T-cell (primary cell): ENCODE measurements around the gene SH3PXD2B. TPM values are rescaled to one million over a fixed set of nuclear protein-coding genes. Genes with fewer than 3 reads are reported as not detected.
"Not testable (repeated sequence)": the region's sequence is repeated elsewhere in the genome, so short reads cannot be mapped to it uniquely, and the experiment has no call there.

Experiments used
- ATAC-seq, 4 experiments: fragments of 200-7000 bp in 3 of 4; fragments of 150-1000 bp in 1 of 4; cut with Tn5 transposase; replicated peaks in 1 of 4; 1 replicate in 3 of 4; 2 replicates in 1 of 4; pipeline ENCODE4 v1.10.0; 2021; ENCODE audit warnings: moderate library complexity in 3 of 4, mild to moderate bottlenecking in 2 of 4, moderate number of reproducible peaks in 1 of 4
- CTCF ChIA-PET, 2 donors: fragments of 300-600 bp; sonication (Branson Sonifier 250); formaldehyde crosslinking; loops; one replicate each; lab custom pipeline; 2022; ENCODE audit warnings: antibody characterized with exemption in 2 of 2; lab: Charles Lee
- POLR2A ChIA-PET, 2 donors: fragments of 300-600 bp; sonication (Branson Sonifier 250); formaldehyde crosslinking; loops; one replicate each; lab custom pipeline; 2022; ENCODE audit warnings: antibody characterized with exemption in 2 of 2; lab: Charles Lee
- DNase-seq, 35 experiments: peaks; one replicate each; pipeline versions ENCODE4 v3.0.0 to v3.0.0-alpha.2; 2013 to 2023
- H3K27ac ChIP-seq: one replicate; pipeline ENCODE4 v1.5.1; 2013; ENCODE audit warnings: low read length
- H3K27me3 ChIP-seq, 2 experiments: replicated peaks in 1 of 2; 1 replicate in 1 of 2; 2 replicates in 1 of 2; pipeline versions ENCODE4 v1.6.1 to v1.7.0; 2013; ENCODE audit warnings: low read length in 1 of 2, mixed read lengths in 1 of 2; ENCODE audit not compliant: control insufficient read depth in 2 of 2, insufficient read depth in 2 of 2; ENCODE audit errors: extremely low read depth in 1 of 2
- H3K36me3 ChIP-seq, 2 donors: 1 replicate in 1 of 2; 2 replicates in 1 of 2; pipeline versions ENCODE4 v1.6.1 to v1.7.0; 2013; ENCODE audit warnings: low read length in 1 of 2; ENCODE audit not compliant: control insufficient read depth in 2 of 2, insufficient read depth in 1 of 2; ENCODE audit errors: extremely low read depth in 1 of 2
- H3K4me1 ChIP-seq, 2 experiments: 1 replicate in 1 of 2; 2 replicates in 1 of 2; pipeline versions ENCODE4 v1.6.1 to v1.7.0; 2013; ENCODE audit warnings: low read length in 2 of 2, mixed read lengths in 1 of 2; ENCODE audit not compliant: insufficient read depth in 2 of 2, control insufficient read depth in 1 of 2; ENCODE audit errors: extremely low read depth in 1 of 2
- H3K4me3 ChIP-seq, 2 donors: 1 replicate in 1 of 2; 2 replicates in 1 of 2; pipeline versions ENCODE4 v1.5.1 to v1.7.0; 2013; ENCODE audit warnings: mild to moderate bottlenecking in 2 of 2, low read length in 1 of 2, moderate library complexity in 1 of 2; ENCODE audit not compliant: control insufficient read depth in 1 of 2; ENCODE audit errors: extremely low read depth in 1 of 2
- H3K9me3 ChIP-seq: 2 replicates; pipeline ENCODE4 v1.7.0; 2013
- H3K27ac Mint-ChIP-seq, 2 donors: one replicate each; pipeline ENCODE4 v1.8.0; 2020 to 2021; ENCODE audit warnings: mild to moderate bottlenecking in 2 of 2, mixed read lengths in 2 of 2
- H3K27me3 Mint-ChIP-seq, 2 donors: one replicate each; pipeline ENCODE4 v1.8.0; 2021 to 2022; ENCODE audit warnings: mixed read lengths in 2 of 2
- H3K36me3 Mint-ChIP-seq: one replicate; pipeline ENCODE4 v1.8.0; 2021; ENCODE audit warnings: mixed read lengths
- H3K4me1 Mint-ChIP-seq, 3 donors: one replicate each; pipeline ENCODE4 v1.8.0; 2020 to 2022; ENCODE audit warnings: mixed read lengths in 3 of 3, mild to moderate bottlenecking in 1 of 3
- H3K4me3 Mint-ChIP-seq, 3 donors: one replicate each; pipeline ENCODE4 v1.8.0; 2020 to 2022; ENCODE audit warnings: mild to moderate bottlenecking in 3 of 3, mixed read lengths in 3 of 3, moderate library complexity in 3 of 3
- H3K9me3 Mint-ChIP-seq, 3 donors: one replicate each; pipeline ENCODE4 v1.8.0; 2020 to 2022; ENCODE audit warnings: mixed read lengths in 3 of 3
- WGBS: methylation state at CpG from one replicate; pipeline ENCODE4 v1.1.5; 2013; ENCODE audit warnings: missing lambda C conversion rate; ENCODE audit not compliant: insufficient coverage; 5-methylcytosine and 5-hydroxymethylcytosine counted together
- total RNA-seq, 35 experiments: library from RNA in 6 of 35; stranded (reverse) in 6 of 35; fragments of 120-200 nt in 1 of 35; gene quantifications; one replicate each; pipeline versions ENCODE4 v1.2.1 to v1.2.4 and lab custom pipeline; 2013 to 2026

Gene SH3PXD2B
- total RNA-seq, 5 donors from 2014 or later (not counting 1 experiment from before 2014, with no cell fraction given): 0.15 to 0.69 (median 0.38) TPM

- Mint-ChIP-seq H3K27ac (no peak overlapping the region), H3K27me3 (no peaks in the 10 kb centered on the region), H3K4me1 (no peaks in the 10 kb centered on the region), H3K4me3 (no peak overlapping the region), H3K9me3 (no peaks in the 10 kb centered on the region), H3K36me3 (no peaks in the 10 kb centered on the region)
- Histone ChIP-seq H3K27me3 (peaks cover 0 to 4% of the 10 kb centered on the region in 2 experiments), H3K4me1 (no peaks in the 10 kb centered on the region), H3K9me3 (no peaks in the 10 kb centered on the region), H3K36me3 (no peaks in the 10 kb centered on the region), H3K4me3 (no peak overlapping the region), H3K27ac (no peak overlapping the region)
- DNase-seq (peak in 31 of 35 experiments; percentile 15 to 75 (median 40)), ATAC-seq (peak; percentile 67 to 89 (median 78))
- 56% methylated on average over 11 of the region's 21 CpGs for WGBS
- CTCF ChIA-PET: interaction anchor here (0.6 to 1.0 kb wide), 2 partner anchors 218 to 1048 kb away, joined by 3 read pairs; no protein-coding TSS in a partner anchor
- POLR2A ChIA-PET: no interaction called here
Measured at GRCh38 chr5:172479034-172479783, 24.9 kb upstream of the SH3PXD2B start.

GRCh38 chr5:172478695-172479033 is 24.3 kb upstream of the SH3PXD2B start:
- H3K4me3 Mint-ChIP-seq, H3K27ac ChIP-seq, DNase-seq, POLR2A ChIA-PET, H3K27me3 ChIP-seq, H3K4me1 Mint-ChIP-seq, H3K36me3 Mint-ChIP-seq, H3K4me3 ChIP-seq, H3K4me1 ChIP-seq, H3K9me3 Mint-ChIP-seq, ATAC-seq, H3K27me3 Mint-ChIP-seq, H3K9me3 ChIP-seq, H3K27ac Mint-ChIP-seq, H3K36me3 ChIP-seq: not testable (repeated sequence)
- WGBS: no CpG with 5 or more reads among the region's 3 CpGs
- CTCF ChIA-PET: interaction anchor here in 1 of 2 donors (1.0 kb wide), 1 partner anchor 218 kb away, joined by 3 read pairs; no protein-coding TSS in a partner anchor

- peaks cover 0 to 3% of the 10 kb centered on the region in 2 experiments for H3K27me3 ChIP-seq
- H3K4me3 ChIP-seq: no peak overlapping the region
- no peaks in the 10 kb centered on the region for H3K9me3 Mint-ChIP-seq
- DNase-seq (no peak), ATAC-seq (no peak)
- WGBS: 83% methylated on average over 1 of the region's 3 CpGs
- POLR2A ChIA-PET: no interaction called here
- no peak overlapping the region for H3K4me3 Mint-ChIP-seq
- H3K27me3 Mint-ChIP-seq: peaks cover 0 to 4% of the 10 kb centered on the region in 2 donors
- H3K4me1 Mint-ChIP-seq: no peaks in the 10 kb centered on the region
- H3K36me3 ChIP-seq: no peaks in the 10 kb centered on the region
- CTCF ChIA-PET: no interaction called here
- H3K27ac Mint-ChIP-seq: no peak overlapping the region
- H3K27ac ChIP-seq: no peak overlapping the region
- no peaks in the 10 kb centered on the region for H3K36me3 Mint-ChIP-seq
- H3K9me3 ChIP-seq: no peaks in the 10 kb centered on the region
- no peaks in the 10 kb centered on the region for H3K4me1 ChIP-seq
Measured at GRCh38 chr5:172478256-172478655, 23.9 kb upstream of the SH3PXD2B start.

DNA sequence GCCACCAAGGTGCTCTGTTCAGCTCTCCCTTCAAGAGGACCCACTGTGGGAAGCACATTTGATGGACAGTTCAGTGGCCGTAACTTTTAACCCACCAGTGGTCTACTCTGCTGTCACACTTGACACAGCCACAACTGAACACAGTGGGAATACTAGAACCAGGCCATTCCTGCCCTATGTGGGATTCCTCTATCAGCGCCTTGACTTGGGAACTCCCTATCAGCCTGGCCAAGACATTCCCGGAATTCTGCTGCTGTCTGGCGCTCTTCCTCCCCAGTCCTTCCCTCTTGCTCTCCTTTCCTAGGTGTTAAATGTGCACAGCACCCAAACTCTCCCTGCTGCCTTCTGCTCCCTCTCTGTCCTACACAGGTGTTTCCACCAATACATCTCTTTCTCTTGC is 23.1 kb upstream of the SH3PXD2B start:
- ChIA-PET POLR2A (no interaction called here), CTCF (no interaction called here)
- no peaks in the 10 kb centered on the region for H3K36me3 ChIP-seq
- no peak overlapping the region for H3K27ac ChIP-seq
- 91% methylated on average over 4 of the region's 4 CpGs for WGBS
- Mint-ChIP-seq H3K27ac (no peak overlapping the region), H3K9me3 (no peaks in the 10 kb centered on the region), H3K4me1 (no peaks in the 10 kb centered on the region), H3K36me3 (no peaks in the 10 kb centered on the region), H3K27me3 (peaks cover 0 to 4% of the 10 kb centered on the region in 2 donors), H3K4me3 (no peak overlapping the region)
- ATAC-seq (no peak), DNase-seq (no peak)
- H3K9me3 ChIP-seq: no peaks in the 10 kb centered on the region
- no peaks in the 10 kb centered on the region for H3K4me1 ChIP-seq
- no peak overlapping the region for H3K4me3 ChIP-seq
- H3K27me3 ChIP-seq: peaks cover 0 to 3% of the 10 kb centered on the region in 2 experiments

DNA sequence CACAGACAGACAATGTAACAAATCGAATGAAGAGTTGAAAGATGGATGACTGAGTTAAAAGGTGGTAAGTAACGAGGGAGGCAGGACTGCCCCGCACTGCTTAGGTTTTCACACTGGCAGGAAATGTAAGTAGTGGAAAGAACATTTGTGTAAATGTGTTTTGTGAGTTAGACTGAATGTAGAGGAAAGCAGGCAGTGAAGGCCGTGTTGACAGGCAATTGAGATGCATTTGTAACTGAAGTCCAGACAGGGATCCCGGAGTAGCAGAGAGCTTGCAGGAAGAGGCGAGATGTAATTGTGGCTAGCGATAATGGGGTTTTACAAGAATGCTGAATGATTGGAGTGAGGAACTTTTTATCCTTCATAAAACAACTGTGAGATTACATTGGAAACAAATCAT is 20.0 kb upstream of the SH3PXD2B start:
- POLR2A ChIA-PET: no interaction called here
- H3K36me3 ChIP-seq: no peaks in the 10 kb centered on the region
- ATAC-seq: no peak
- H3K27me3 ChIP-seq: peaks cover 0 to 15% of the 10 kb centered on the region in 2 experiments
- Mint-ChIP-seq H3K27ac (no peak overlapping the region), H3K4me3 (no peak overlapping the region), H3K9me3 (no peaks in the 10 kb centered on the region), H3K27me3 (peaks cover 4 to 16% of the 10 kb centered on the region in 2 donors), H3K36me3 (no peaks in the 10 kb centered on the region), H3K4me1 (no peaks in the 10 kb centered on the region)
- no peak overlapping the region for H3K27ac ChIP-seq
- 83% methylated on average over 3 of the region's 7 CpGs for WGBS
- H3K4me1 ChIP-seq: no peaks in the 10 kb centered on the region
- H3K4me3 ChIP-seq: no peak overlapping the region
- CTCF ChIA-PET: interaction anchor here (0.6 to 0.7 kb wide), 3 partner anchors 13 to 226 kb away, joined by 3 to 4 read pairs (median 4); no protein-coding TSS in a partner anchor
- no peaks in the 10 kb centered on the region for H3K9me3 ChIP-seq
- no peak for DNase-seq

DNA sequence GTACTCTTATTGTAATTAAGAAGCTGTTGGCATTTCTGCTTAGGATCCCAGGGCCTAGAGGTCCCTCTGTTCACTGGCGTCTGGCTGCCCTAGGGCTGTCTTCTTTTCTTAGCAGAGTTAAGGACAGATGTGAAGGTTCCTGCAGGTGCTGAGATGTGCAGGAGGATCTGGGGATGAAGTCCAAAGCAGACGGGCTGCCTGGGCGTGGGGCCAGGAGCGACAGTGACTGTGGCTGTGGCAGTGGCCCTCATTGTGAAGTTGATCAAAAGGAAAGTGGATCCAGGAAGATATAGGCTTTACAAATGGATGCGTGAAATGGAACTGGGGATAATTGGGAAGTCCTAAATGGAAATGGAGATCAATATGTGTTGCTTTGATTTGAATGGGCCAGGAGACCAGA is 19.1 kb upstream of the SH3PXD2B start:
- ChIA-PET CTCF (interaction anchor here in 1 of 2 donors (0.6 kb wide), 1 partner anchor 12 kb away, joined by 4 read pairs; no protein-coding TSS in a partner anchor), POLR2A (no interaction called here)
- H3K4me1 Mint-ChIP-seq: no peaks in the 10 kb centered on the region
- H3K4me3 ChIP-seq: no peak overlapping the region
- no peaks in the 10 kb centered on the region for H3K9me3 ChIP-seq
- H3K27ac Mint-ChIP-seq: no peak overlapping the region
- H3K4me1 ChIP-seq: no peaks in the 10 kb centered on the region
- H3K36me3 Mint-ChIP-seq: no peaks in the 10 kb centered on the region
- DNase-seq (no peak), ATAC-seq (no peak)
- H3K4me3 Mint-ChIP-seq: no peak overlapping the region
- H3K36me3 ChIP-seq: no peaks in the 10 kb centered on the region
- H3K27me3 Mint-ChIP-seq: peaks cover 4 to 16% of the 10 kb centered on the region in 2 donors
- 90% methylated on average over 5 of the region's 5 CpGs for WGBS
- H3K9me3 Mint-ChIP-seq: peaks cover 0 to 3% (median 2%) of the 10 kb centered on the region in 3 donors
- peaks cover 0 to 18% of the 10 kb centered on the region in 2 experiments for H3K27me3 ChIP-seq
- no peak overlapping the region for H3K27ac ChIP-seq
